Tibial nerve (tissue), 3 donors: ENCODE results near the gene PHTF2.

Source experiments
- CTCF ChIP-seq, 5 experiments: fragments of 200-600 bp in 3 of 5; fragments of 450-650 bp in 2 of 5; sonication (generic) in 3 of 5; IDR thresholded peaks; one replicate each; pipeline ENCODE4 v1.5.1; 2016 to 2019; ENCODE audit warnings: antibody characterized with exemption in 5 of 5, mild to moderate bottlenecking in 3 of 5, moderate library complexity in 2 of 5
- POLR2A ChIP-seq, 2 donors: fragments of 450-650 bp; IDR thresholded peaks; one replicate each; pipeline ENCODE4 v1.6.1; 2017; ENCODE audit warnings: antibody characterized with exemption in 2 of 2, mild to moderate bottlenecking in 2 of 2, moderate library complexity in 2 of 2

- TF ChIP-seq CTCF (IDR thresholded peaks at IDR 0.05) (no peak), POLR2A (IDR thresholded peaks at IDR 0.05) (no peak)
These were observed 7.9 kb downstream of the PHTF2 start for GRCh38 chr7:77806425-77806824.
